PC-3 (cell line): Measurements from ENCODE around the gene ASCC3. TPM values are rescaled to one million over a fixed set of nuclear protein-coding genes. Genes with fewer than 3 reads are reported as not detected.
A peak's percentile ranks its signal among the peaks of the same experiment; 100 is the strongest.

Experiments used
- ATAC-seq: fragments of 200-7000 bp; cut with Tn5 transposase; 2 replicates; pipeline ENCODE4 v1.9.1; 2020; ENCODE audit warnings: mild to moderate bottlenecking, moderate library complexity
- BruUV-seq: library from RNA; stranded (reverse); fragments of 400-500 nt; replicated peaks from 2 replicates; lab custom pipeline; 2021; lab: Mats Ljungman, UMichigan
- CTCF ChIA-PET: fragments of 300-600 bp; sonication (Branson Sonifier 250); formaldehyde crosslinking; loops from one replicate; lab custom pipeline; 2022; ENCODE audit warnings: antibody characterized with exemption; lab: Charles Lee
- POLR2A ChIA-PET: fragments of 300-600 bp; sonication (Branson Sonifier 250); formaldehyde crosslinking; loops from one replicate; lab custom pipeline; 2022; ENCODE audit warnings: antibody characterized with exemption; ENCODE audit not compliant: unreplicated experiment; lab: Charles Lee
- DNase-seq: peaks from one replicate; pipeline ENCODE4 v3.0.0-alpha.2; 2015
- H2AFZ ChIP-seq: fragments of 300-600 bp; sonication (generic); 2 replicates; pipeline ENCODE4 v1.6.0; 2016; ENCODE audit warnings: antibody characterized with exemption, low read length
- H3F3A ChIP-seq: fragments of 300-600 bp; sonication (generic); one replicate; pipeline ENCODE4 v1.6.0; 2017; ENCODE audit warnings: antibody characterized with exemption, low read length, control low read depth, mild to moderate bottlenecking; ENCODE audit not compliant: unreplicated experiment
- H3K27ac ChIP-seq: fragments of 300-600 bp; sonication (generic); 2 replicates; pipeline ENCODE4 v1.5.1; 2016; ENCODE audit warnings: mild to moderate bottlenecking, low read length
- H3K27me3 ChIP-seq: fragments of 300-600 bp; sonication (generic); 2 replicates; pipeline ENCODE4 v1.6.1; 2016; ENCODE audit warnings: low read length, mixed read lengths
- H3K36me3 ChIP-seq: fragments of 300-600 bp; sonication (generic); 2 replicates; pipeline ENCODE4 v1.6.1; 2016; ENCODE audit warnings: low read depth, mixed run types, low read length, mixed read lengths
- H3K4me1 ChIP-seq: fragments of 300-600 bp; sonication (generic); 2 replicates; pipeline ENCODE4 v1.5.1; 2016; ENCODE audit warnings: low read length; ENCODE audit not compliant: insufficient read depth
- H3K4me2 ChIP-seq: fragments of 300-600 bp; sonication (generic); 2 replicates; pipeline ENCODE4 v1.6.0; 2016; ENCODE audit warnings: low read length
- H3K4me3 ChIP-seq: fragments of 300-600 bp; sonication (generic); 2 replicates; pipeline ENCODE4 v1.5.1; 2016; ENCODE audit warnings: mild to moderate bottlenecking, low read length, mixed read lengths
- H3K79me2 ChIP-seq: fragments of 300-600 bp; sonication (generic); 2 replicates; pipeline ENCODE4 v1.6.1; 2017; ENCODE audit warnings: low read length, mixed read lengths
- H3K9ac ChIP-seq: fragments of 300-600 bp; sonication (generic); 2 replicates; pipeline ENCODE4 v1.6.0; 2016; ENCODE audit warnings: mild to moderate bottlenecking, low read length
- H3K9me2 ChIP-seq: fragments of 300-600 bp; sonication (generic); replicated peaks from 2 replicates; pipeline ENCODE4 v1.6.1; 2016; ENCODE audit warnings: mixed run types, low read length, mixed read lengths
- H3K9me3 ChIP-seq: fragments of 300-600 bp; sonication (generic); 2 replicates; pipeline ENCODE4 v1.6.1; 2016; ENCODE audit warnings: low read length, mixed read lengths
- H4K20me1 ChIP-seq: fragments of 300-600 bp; sonication (generic); 2 replicates; pipeline ENCODE4 v1.6.1; 2016; ENCODE audit warnings: low read length, mixed read lengths
- CTCF ChIP-seq: fragments of 300-600 bp; sonication (generic); conservative IDR thresholded peaks from 2 replicates; pipeline ENCODE4 v1.5.1; 2017; ENCODE audit warnings: antibody characterized with exemption, low read depth, mild to moderate bottlenecking, low read length
- EZH2 ChIP-seq: fragments of 300-600 bp; sonication (generic); IDR thresholded peaks from one replicate; pipeline ENCODE4 v1.6.1; 2017; ENCODE audit warnings: antibody characterized with exemption, mild to moderate bottlenecking, low read length; ENCODE audit not compliant: unreplicated experiment
- EZH2phosphoT487 ChIP-seq: fragments of 300-600 bp; sonication (generic); IDR thresholded peaks from 2 replicates; pipeline ENCODE4 v1.6.1; 2018; ENCODE audit warnings: mild to moderate bottlenecking, antibody characterized with exemption, low read length, borderline replicate concordance
- intact Hi-C: fragments of 100-400 bp; cut with micrococcal nuclease; formaldehyde crosslinking; loops from 2 replicates; pipeline ENCODE4 v1.9.0; 2023
- total RNA-seq: library from RNA; depleted of rRNA; stranded (reverse); fragments of >200 nt; gene quantifications from 2 replicates; pipeline ENCODE4 v1.2.3, GENCODE V29; 2014

Gene ASCC3
- total RNA-seq, 1 experiment from 2014 or later = 27.7 TPM

DNA sequence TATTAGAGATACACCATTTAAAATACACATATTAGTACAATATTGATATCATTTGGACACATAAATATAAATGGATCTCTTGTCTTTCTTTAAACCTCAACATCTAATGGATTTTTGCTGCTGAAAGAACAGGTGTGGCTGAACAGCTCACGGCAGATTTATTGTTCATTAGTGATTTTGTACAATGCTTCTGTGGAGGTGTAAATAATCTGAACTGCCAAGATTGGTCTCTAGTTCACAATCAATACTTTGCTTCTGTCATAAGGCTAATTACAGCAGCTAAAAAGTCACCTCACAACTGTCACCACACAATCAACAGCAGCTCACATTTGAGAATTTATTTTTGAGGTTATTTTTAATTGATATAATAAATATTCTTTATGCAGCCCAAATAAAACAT lies 254.4 kb downstream of the ASCC3 start:
- DNase-seq (no peak), ATAC-seq (no peak)
- Histone ChIP-seq H2AFZ (no peak overlapping the region), H4K20me1 (no peaks in the 10 kb centered on the region), H3K27me3 (no peaks in the 10 kb centered on the region), H3K4me2 (no peak overlapping the region), H3K79me2 (no peaks in the 10 kb centered on the region), H3K9me2 (no peaks in the 10 kb centered on the region), H3K9me3 (no peaks in the 10 kb centered on the region), H3K36me3 (no peaks in the 10 kb centered on the region), H3K27ac (no peak overlapping the region), H3F3A (no peaks in the 10 kb centered on the region), H3K4me1 (no peaks in the 10 kb centered on the region), H3K9ac (no peak overlapping the region), H3K4me3 (no peak overlapping the region)
- TF ChIP-seq EZH2phosphoT487 = no peak
- TF ChIP-seq EZH2 = no peak
- no peak for TF ChIP-seq CTCF
- intact Hi-C loops = no loop called here
- CTCF ChIA-PET = no interaction called here
- BruUV-seq = no TSS peak
- POLR2A ChIA-PET = no interaction called here

DNA sequence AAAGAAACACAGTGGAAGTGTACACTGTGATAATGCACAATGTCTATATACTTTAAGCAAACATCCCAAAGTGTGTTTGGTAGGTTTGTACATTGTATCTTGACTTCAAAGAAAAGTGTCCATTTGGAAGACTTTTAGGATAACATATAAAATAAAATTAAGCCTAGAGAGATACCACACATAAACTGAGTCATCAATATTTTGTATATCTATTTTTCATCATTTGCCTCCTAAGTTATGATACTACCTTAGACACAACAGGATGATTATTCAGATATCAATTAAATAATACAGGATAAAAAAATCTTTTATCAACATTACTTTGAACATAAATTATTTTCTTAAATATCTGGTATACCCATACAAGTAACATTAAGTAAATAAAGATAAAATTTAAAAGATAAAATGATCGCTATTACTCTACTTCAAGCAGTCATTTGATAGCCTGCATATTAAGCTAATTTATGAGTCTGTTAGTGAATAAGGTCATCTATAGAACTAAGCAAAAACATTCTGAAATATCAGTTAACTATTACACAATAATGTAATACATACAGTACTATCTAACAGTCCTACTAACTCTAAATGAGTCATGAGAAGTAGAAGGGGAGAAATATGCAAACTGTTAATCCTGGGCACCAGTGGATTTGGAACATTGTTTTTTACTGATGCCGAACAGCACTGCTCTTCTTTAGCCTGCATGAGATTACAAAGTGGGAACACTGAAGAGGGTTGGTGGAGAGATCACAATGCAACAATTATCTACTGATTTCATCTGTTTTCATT lies 258.0 kb downstream of the ASCC3 start:
- no peaks in the 10 kb centered on the region for H3K9me3 ChIP-seq
- H3K9me2 ChIP-seq = no peaks in the 10 kb centered on the region
- intact Hi-C loops = no loop called here
- H4K20me1 ChIP-seq = no peaks in the 10 kb centered on the region
- no peaks in the 10 kb centered on the region for H3F3A ChIP-seq
- BruUV-seq = no TSS peak
- no peak overlapping the region for H3K4me2 ChIP-seq
- no peak overlapping the region for H3K4me3 ChIP-seq
- H3K36me3 ChIP-seq = no peaks in the 10 kb centered on the region
- POLR2A ChIA-PET = no interaction called here
- DNase-seq = no peak
- no peak overlapping the region for H3K9ac ChIP-seq
- no peaks in the 10 kb centered on the region for H3K27me3 ChIP-seq
- CTCF ChIA-PET = no interaction called here
- no peak for ATAC-seq
- no peak overlapping the region for H2AFZ ChIP-seq
- H3K27ac ChIP-seq = no peak overlapping the region
- peaks cover 23% of the 10 kb centered on the region for H3K4me1 ChIP-seq
- H3K79me2 ChIP-seq = no peaks in the 10 kb centered on the region
- TF ChIP-seq EZH2phosphoT487 (no peak), CTCF (no peak), EZH2 (no peak)

DNA sequence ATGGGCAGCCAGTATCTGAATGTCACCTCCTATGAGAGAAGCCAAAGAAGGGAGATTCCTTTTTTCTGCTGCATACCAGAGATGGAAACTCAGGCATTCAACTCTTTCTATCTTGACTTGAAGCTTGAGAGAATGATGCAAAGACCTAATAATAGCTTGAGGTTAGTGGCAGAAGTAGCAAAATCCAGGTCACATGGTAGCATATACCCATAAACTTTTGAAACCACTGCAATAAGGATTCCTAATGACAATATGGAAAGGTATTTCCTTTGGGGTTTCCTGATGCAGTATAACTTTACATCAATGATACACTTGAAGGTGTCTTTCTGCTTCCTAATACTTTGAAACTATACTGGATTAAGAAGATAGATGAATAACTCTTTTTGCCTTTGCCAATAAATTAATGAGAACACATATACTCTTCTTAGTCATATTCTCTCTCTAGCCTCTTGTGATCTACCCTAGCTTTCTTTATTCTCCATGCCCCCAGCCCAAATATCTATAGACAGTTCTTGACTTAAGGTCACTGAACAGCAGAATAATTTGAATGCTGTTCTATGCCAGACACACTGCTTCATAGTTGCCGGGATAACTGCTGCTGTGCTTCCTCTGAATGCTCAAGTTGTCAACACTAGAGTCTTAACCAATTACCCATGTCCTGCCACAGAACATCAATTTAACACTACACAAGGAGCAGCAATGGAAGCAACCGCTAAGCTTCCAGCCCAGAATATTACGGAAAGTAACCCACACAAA lies 260.9 kb downstream of the ASCC3 start:
- peaks cover 29% of the 10 kb centered on the region for H3K4me1 ChIP-seq
- no peaks in the 10 kb centered on the region for H3K27me3 ChIP-seq
- ATAC-seq (peak; percentile 42; the same call in 1 of the 2 replicates), DNase-seq (peak; percentile 70)
- H3K9me2 ChIP-seq = no peaks in the 10 kb centered on the region
- ChIA-PET POLR2A (no interaction called here), CTCF (no interaction called here)
- peak overlapping the region; percentile 4; the same call in 1 of the 2 replicates for H3K27ac ChIP-seq
- BruUV-seq = no TSS peak
- H3K9ac ChIP-seq = no peak overlapping the region
- H3K36me3 ChIP-seq = no peaks in the 10 kb centered on the region
- no peak overlapping the region for H3K4me3 ChIP-seq
- no peaks in the 10 kb centered on the region for H4K20me1 ChIP-seq
- no peak for TF ChIP-seq CTCF
- no peak for TF ChIP-seq EZH2phosphoT487
- TF ChIP-seq EZH2 = no peak
- intact Hi-C loops = no loop called here
- no peaks in the 10 kb centered on the region for H3F3A ChIP-seq
- H3K79me2 ChIP-seq = no peaks in the 10 kb centered on the region
- no peak overlapping the region for H2AFZ ChIP-seq
- H3K4me2 ChIP-seq = no peak overlapping the region
- H3K9me3 ChIP-seq = no peaks in the 10 kb centered on the region
